ENCODE measurements around the gene MOCOS.

- TF ChIP-seq CTCF (IDR thresholded peaks at IDR 0.05) (no peak), POLR2AphosphoS5 (IDR thresholded peaks at IDR 0.05) (no peak), POLR2A (IDR thresholded peaks at IDR 0.05) (no peak), EP300 (IDR thresholded peaks at IDR 0.05; ENCODE audit: low read depth) (no peak)
Measured at GRCh38 chr18:36188916-36189315, 1.6 kb downstream of the MOCOS start.

Data from transverse colon (tissue), 4 donors.